ENCODE measurements around the gene DRGX.

DRGX gene

DNA sequence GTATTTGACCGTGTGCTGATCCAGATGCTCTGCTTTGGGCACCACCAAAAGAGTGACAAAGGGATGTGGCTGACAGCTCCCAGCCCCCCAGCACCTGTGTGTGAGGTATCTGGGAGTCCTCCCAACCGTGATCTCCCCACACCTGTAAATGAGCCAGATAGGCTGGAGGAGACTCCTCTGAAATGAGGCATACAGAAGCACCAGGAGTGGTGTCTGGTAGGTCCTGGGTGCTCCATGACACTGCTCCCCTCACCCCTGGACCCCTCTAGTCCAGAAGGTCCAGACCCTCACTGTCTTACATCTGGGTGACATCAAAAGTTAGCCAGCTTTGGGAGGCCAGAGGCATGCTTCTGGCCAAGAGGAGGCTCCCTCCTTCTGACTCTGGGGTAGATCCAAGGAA, 20.0 kb upstream of the DRGX start:
- H3K4me3 ChIP-seq (ENCODE audit: low read length): no peak overlapping the region
- no peak for TF ChIP-seq ZNF274 (IDR thresholded peaks at IDR 0.05; ENCODE audit: low read depth, low read length)

DNA sequence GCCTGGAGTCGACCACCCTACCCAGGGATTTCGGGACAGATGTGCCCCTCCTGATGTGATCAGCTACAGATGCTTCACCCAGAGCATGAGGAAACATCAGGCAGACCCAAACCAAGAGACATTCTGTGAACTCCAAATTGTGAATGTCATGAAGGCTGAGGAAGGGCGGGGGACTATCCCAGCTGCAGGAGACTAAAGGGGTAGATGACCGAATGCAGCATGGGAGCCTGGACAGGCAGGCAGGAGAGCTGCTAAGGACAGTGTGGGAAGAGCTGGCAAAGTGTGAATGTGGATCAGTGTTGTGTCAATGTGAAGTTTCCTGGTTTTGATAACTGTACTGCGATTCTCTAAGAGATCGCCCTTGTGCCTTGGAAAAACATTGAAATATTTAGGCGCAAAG, 19.2 kb upstream of the DRGX start:
- H3K4me3 ChIP-seq (ENCODE audit: low read length): no peak overlapping the region
- TF ChIP-seq ZNF274 (IDR thresholded peaks at IDR 0.05; ENCODE audit: low read depth, low read length): no peak

DNA sequence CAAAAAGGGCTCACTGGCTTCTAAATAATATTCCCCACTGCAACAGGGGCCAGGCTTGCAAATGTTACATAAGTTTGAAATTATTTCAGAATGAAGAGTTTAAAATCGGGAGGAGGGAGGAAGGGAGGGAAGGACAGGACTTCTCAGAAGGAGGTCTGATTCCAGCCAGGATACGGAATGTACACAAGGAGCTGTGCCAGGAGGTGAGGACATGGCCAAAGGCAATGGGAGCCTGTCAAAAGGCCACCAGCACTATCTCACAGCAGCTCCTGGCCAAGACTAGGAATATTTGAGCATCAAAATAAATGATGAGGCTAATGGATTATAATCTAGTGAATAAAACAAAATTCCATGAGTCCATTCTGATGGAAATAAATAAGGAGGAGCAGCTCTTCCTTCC, 18.6 kb upstream of the DRGX start:
- no peak for TF ChIP-seq ZNF274 (IDR thresholded peaks at IDR 0.05; ENCODE audit: low read depth, low read length)
- no peak overlapping the region for H3K4me3 ChIP-seq (ENCODE audit: low read length)

DNA sequence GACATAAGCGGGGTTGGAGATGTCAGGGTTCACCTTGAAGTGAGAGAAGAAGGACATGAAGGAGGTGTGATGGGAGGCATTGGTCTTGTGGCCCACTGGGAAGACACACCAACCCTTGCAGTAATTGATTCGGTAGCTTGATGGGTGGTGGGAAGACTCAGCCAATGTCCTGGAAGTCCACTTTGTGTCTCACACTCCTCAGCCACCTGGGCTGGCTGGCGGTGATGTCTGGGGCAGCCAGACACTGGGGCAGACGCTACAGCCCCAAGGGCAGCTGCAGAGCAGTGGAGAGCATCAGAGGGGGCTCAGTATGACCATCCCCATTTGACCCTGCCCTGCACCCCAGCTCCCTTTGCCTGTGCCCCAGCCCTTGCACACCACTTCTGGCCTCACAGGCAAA, 16.7 kb upstream of the DRGX start:
- no peak overlapping the region for H3K4me3 ChIP-seq (ENCODE audit: low read length)
- no peak for TF ChIP-seq ZNF274 (IDR thresholded peaks at IDR 0.05; ENCODE audit: low read depth, low read length)

DNA sequence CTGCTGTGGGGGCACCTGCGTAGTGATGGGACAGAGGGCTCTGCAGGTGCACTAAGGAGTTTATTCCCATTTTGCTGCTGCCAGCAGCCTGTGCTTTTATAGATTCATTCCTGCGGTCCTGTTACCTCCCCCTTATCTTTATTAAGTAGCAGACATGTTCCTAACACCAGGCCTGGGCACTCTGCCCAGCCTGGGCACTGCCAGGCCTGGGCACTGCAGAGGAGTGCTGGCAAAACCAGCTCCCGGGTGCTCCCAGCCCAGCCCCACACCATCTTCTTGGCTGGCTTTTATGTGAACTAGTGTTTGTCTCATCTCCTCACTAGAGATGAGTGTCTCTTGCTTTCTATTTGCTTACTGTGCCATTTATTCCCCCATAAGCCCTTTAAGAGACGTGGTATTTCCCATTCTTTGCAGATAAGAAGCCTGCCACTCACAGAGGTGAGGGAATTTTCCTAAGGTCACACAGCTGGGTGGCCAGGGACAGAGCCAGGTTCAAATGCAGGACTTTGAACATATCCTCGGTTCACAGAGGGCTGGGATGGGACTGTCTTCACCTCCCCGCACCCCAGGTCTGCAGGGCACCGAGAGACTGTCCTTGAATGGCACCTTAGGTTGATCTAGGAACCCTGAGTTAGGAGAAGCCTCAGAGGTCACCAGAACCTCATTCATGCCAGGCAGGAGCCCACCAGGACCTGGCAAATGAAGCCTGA, 14.6 kb upstream of the DRGX start:
- H3K4me3 ChIP-seq (ENCODE audit: low read length): no peak overlapping the region
- TF ChIP-seq ZNF274 (IDR thresholded peaks at IDR 0.05; ENCODE audit: low read depth, low read length): no peak

DNA sequence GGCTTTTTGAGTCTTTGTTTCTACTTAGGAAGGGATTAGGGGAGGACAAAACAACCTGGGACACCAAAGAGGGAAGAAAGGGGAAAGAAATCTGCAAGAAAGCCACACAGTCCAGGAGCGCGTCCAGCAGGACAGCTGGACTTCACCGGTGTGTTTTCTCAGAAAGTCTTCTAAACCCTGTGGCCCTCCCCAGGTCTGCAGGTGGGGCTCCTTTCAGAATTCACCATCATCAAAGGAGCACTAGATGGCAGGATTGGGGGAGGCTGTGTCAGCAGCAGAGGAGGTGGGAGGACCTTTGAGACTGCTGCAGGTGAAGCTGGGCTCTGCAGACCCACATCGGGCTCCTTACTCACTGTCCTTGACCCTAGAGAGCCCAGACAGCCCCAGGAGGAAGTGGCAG, 13.9 kb upstream of the DRGX start:
- no peak overlapping the region for H3K4me3 ChIP-seq (ENCODE audit: low read length)

DNA sequence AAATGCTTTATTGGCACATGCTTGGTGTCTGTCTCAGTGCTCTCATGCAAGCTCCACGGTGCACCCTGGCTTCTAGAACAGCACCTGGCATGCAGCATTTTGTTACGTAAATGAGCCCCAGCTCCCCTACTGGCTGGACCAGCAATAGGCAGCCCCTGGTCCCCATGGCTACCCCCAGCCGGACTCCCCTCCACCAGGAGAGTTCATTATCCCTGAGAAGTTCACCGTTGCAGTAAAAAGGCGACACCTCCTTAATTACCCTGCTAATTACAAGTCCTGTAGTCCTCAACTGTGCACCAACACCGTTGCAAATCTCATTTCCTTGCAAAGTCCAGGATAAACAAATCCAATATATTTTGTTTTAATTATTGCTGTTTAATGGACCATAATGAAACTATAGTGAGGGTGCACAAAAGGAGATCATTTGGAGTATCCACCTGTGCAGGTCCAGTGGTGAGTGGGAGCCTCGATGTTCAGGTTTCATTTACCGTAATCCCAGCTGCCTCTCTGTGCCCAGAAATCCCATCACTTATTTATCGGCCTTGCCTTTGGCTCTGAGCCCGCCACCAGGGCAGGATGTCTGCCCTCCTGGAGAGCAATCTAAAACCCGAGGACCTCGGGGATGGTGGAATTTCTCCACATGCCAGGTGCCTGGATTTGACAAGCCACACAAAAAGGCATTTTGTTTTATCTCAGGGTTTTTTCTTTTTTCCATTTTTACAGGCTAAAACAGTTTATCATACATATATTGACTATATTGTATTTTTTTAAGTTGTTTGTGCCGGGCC, 12.8 kb upstream of the DRGX start:
- TF ChIP-seq ZNF274 (IDR thresholded peaks at IDR 0.05; ENCODE audit: low read depth, low read length): no peak
- no peak overlapping the region for H3K4me3 ChIP-seq (ENCODE audit: low read length)

More for the DNA sequence above, 13.9 kb upstream of the DRGX start:
- TF ChIP-seq ZNF274 (IDR thresholded peaks at IDR 0.05; ENCODE audit: low read depth, low read length): no peak

DNA sequence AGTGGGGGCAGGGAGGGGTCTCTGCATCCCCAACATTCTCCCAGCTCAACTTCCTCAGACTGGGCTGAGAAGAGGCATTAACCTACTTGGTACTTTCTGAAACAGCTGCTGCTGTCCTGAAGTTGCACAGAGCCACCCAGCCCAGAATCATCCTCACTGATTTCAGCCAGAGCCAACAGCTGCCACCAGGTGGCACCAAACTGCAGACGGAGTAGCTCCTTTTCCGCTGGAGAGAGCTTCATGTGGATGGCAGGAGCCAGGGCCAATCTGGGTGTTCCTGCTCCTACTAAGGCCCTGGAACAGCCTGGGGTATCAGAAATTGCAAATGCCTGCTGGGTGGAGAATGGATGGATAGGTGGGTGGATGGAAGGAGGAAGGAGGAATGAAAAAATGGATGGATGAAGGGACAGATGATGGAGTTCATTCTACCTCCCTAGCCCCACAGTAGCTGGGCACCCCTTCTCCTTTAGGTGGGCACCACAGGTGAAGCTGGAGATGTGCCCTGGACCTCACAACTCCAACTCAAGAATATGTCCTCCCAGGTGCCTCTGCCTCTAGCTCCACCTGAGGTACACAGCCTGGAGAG, 11.8 kb upstream of the DRGX start:
- H3K4me3 ChIP-seq (ENCODE audit: low read length): no peak overlapping the region
- TF ChIP-seq ZNF274 (IDR thresholded peaks at IDR 0.05; ENCODE audit: low read depth, low read length): no peak

DNA sequence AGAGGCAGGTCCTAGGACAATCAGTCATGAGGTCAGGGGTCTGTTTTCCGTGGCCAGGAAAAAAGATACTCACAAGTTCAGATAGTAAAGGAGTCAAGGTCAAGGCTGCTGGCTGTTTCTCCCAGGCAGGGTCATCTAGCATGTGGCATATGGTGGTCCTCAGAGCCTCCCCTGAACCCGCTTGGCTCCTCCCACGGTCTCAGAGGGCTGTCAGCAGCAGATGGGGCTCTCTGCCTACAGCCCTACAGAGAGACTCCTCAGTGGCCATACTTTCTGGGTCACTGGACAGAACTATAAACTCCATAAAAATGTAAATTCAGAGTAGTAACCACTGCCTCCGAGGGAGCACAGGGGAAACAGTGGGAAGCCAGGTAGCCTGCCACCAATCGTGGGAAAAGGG, 11.3 kb upstream of the DRGX start:
- H3K4me3 ChIP-seq (ENCODE audit: low read length): no peak overlapping the region
- no peak for TF ChIP-seq ZNF274 (IDR thresholded peaks at IDR 0.05; ENCODE audit: low read depth, low read length)

DNA sequence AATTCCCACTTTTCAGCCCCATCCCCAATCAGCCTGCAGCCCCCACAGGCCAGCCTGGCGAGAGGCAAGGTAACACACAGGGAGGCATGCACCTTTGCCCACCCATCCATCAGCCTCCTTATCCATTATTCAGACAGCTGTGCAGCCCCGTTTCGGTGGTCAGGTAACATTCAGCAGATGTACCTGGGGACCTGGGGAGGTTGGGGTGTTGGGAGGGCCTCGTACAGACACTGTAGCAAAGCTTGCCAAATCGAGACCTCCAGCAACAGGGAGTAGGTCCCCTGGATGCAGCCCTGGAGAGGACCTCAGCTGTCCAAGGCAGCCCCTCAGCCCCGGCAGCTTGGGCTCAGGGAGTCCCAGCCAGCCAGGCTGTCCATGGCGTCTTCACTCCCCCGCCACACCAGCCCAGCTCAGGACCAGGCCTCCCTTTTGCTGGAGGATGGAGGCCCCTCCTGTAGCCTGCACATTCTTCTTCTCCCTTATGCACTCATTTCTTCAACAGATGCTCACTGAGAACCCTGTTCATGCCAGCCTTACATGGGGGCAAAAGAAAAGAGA, 8.5 kb upstream of the DRGX start:
- no peak for TF ChIP-seq ZNF274 (IDR thresholded peaks at IDR 0.05; ENCODE audit: low read depth, low read length)
- H3K4me3 ChIP-seq (ENCODE audit: low read length): no peak overlapping the region

DNA sequence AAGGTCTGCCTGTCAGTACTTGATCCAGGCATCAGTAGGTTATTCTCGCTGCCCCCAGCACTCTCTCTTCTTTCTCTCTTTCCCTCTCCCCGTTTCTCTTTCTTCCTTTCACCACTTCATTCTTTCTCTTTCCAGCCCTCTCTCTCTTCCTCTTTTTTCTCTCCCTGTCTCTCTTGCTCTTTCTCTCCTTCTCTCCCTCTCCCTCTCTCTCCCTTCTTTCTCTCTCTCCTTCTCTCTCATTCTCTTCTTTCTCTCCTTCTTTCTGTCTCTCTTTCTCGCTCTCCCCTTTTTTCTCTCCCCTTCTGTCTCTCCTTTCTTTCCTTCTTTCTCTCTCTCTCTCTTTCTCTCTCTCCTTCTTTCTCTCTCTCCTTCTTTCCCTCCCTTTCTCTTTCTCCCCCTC, 7.5 kb upstream of the DRGX start:
- no peak for TF ChIP-seq ZNF274 (IDR thresholded peaks at IDR 0.05; ENCODE audit: low read depth, low read length)

DNA sequence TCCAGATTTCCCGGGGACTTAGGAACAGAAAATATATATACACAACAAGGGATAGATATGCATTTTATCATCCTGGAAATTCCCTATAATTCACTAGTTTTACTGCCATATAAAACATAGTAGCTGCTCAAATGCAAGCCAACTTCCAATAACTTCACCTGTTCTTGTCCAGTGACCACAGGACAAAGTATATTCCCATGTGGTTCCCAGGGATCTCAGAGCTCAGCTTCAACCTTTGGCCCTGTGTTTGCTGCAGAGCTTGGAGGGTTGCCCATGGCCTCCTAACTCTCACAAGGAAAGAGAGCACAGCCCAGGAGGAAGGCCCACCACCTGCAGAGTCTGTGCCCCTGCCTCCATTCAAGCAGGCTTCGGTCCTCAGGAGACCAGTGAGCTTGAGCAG, 4.5 kb upstream of the DRGX start:
- no peak for TF ChIP-seq ZNF274 (IDR thresholded peaks at IDR 0.05; ENCODE audit: low read depth, low read length)
- no peak overlapping the region for H3K4me3 ChIP-seq (ENCODE audit: low read length)

More for the DNA sequence above, 7.5 kb upstream of the DRGX start:
- H3K4me3 ChIP-seq (ENCODE audit: low read length): no peak overlapping the region

DNA sequence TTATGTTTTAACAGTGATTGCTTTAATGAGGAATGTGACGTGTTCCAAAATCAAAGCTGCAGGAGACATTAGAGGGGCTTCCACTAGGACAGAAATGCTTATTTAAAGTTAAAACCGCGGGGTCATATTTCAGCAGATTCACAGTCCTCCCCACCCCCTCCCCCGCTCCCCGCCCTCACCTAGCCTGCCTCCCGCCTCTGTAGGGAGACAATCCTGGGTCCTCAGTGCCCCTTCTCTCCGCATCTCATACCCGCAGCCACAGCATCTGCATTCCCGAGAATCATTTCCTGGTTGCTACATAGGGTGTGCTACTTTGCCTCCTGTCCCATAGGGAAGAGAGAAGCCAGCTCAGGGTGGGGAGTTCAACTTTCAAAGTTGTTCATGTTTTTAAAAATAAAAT, 3.1 kb upstream of the DRGX start:
- TF ChIP-seq ZNF274 (IDR thresholded peaks at IDR 0.05; ENCODE audit: low read depth, low read length): no peak
- no peak overlapping the region for H3K4me3 ChIP-seq (ENCODE audit: low read length)

DNA sequence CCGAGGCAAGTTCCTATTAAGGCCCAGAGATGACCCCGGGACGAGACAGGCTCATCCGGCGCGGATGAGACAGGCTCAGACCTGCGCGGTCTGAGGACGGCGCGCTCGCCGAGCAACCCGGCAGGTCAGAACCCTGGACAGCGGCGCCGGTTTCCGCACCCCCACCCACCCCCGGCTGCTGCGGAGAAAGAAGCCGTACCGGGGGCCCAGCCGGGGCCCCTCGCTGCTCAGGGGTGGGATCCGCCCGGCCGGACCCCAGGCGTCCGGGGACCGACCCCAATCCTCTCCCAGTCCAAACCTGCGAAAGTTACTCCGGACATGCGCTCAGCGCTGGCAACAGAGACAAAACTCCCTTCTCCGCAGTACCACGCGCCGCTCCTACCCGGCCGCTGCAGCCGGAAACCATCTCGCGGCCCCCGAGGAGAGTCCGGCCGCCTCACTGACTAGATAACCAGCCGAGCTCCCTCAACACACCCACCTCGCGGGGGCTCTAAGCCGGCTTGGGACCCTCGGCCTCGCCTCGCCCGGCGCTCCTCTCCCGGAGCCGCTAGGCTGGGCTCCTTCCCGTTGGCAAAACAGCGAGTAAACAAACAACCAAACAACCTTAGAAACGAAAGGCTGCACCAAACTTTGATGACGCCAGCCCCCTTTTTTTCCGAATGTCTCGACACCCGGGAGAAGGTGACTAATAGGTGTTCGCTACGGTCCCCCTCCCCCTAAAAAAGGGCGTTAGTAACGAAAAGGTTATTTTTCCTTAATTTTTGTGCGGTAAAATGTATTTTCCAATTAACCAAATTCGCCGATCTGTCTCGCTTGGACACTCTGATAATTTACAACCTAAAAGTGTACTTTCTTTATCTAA, 2.3 kb upstream of the DRGX start:
- H3K4me3 ChIP-seq (ENCODE audit: low read length): no peak overlapping the region
- TF ChIP-seq ZNF274 (IDR thresholded peaks at IDR 0.05; ENCODE audit: low read depth, low read length): no peak

Measured in GM08714 (cell line).